Esophagus squamous epithelium (tissue), 4 donors: ENCODE results near the gene DCAF6.

Experiments used
- POLR2A ChIP-seq, 4 donors: fragments of 450-650 bp; IDR thresholded peaks; one replicate each; pipeline ENCODE4 v1.6.1; 2017; ENCODE audit warnings: antibody characterized with exemption in 4 of 4, mild to moderate bottlenecking in 4 of 4, moderate library complexity in 3 of 4
- TF ChIP-seq, protein P1 (sequence below), 6 experiments: fragments of 450-650 bp in 4 of 6; fragments of 200-600 bp in 2 of 6; sonication (generic) in 2 of 6; IDR thresholded peaks; one replicate each; pipeline ENCODE4 v1.5.1; 2016 to 2019; ENCODE audit warnings: antibody characterized with exemption in 6 of 6, mild to moderate bottlenecking in 4 of 6, moderate library complexity in 4 of 6

DNA sequence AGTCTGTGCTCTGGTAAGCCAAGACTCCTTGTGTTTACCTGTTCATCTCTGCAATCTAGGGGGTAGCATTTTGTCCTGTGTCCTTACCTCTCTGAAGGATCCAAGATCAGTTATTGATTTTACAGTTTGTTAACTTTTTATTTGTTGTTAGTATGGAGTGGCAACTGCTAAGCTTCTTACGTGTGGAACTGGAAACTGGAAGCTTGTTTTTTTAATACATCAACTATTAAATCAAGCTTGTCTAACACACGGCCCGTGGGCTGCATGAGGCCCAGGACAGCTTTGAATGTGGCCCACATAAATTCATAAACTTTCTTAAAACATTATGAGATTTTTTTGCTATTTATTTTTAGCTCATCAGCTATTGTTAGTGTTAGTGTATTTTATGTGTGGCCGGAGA is 29.6 kb downstream of the DCAF6 start:
- TF ChIP-seq, protein P1, sequence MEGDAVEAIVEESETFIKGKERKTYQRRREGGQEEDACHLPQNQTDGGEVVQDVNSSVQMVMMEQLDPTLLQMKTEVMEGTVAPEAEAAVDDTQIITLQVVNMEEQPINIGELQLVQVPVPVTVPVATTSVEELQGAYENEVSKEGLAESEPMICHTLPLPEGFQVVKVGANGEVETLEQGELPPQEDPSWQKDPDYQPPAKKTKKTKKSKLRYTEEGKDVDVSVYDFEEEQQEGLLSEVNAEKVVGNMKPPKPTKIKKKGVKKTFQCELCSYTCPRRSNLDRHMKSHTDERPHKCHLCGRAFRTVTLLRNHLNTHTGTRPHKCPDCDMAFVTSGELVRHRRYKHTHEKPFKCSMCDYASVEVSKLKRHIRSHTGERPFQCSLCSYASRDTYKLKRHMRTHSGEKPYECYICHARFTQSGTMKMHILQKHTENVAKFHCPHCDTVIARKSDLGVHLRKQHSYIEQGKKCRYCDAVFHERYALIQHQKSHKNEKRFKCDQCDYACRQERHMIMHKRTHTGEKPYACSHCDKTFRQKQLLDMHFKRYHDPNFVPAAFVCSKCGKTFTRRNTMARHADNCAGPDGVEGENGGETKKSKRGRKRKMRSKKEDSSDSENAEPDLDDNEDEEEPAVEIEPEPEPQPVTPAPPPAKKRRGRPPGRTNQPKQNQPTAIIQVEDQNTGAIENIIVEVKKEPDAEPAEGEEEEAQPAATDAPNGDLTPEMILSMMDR (IDR thresholded peaks at IDR 0.05) = no peak
- TF ChIP-seq POLR2A (IDR thresholded peaks at IDR 0.05) = no peak
